Measurements from ENCODE around the gene ANKRD52. TPM values are rescaled to one million over a fixed set of nuclear protein-coding genes. Genes with fewer than 3 reads are reported as not detected.
A peak's percentile ranks its signal among the peaks of the same experiment; 100 is the strongest.
"Not testable (repeated sequence)": the region's sequence is repeated elsewhere in the genome, so short reads cannot be mapped to it uniquely, and the experiment has no call there.

ANKRD52 gene
- total RNA-seq, 1 experiment from 2014 or later = 15.7 TPM

DNA sequence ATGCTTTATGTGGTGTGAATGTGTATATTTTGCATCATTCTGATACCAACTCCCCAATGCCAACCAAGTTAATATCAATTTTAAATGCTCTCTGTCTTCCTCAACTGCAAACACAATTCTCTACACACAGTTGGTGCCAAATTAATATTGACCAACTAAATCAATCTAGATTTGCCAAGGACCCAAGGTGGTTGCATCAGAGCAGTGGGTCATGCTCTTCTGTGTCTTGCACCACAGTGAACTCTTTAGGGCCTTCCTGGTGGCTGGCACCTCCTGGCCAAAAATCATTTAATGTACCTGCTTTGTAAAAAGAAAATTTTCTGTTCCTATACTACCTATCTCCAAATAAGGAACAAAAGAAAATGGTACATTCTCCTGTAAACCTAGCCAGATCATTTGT is 22.7 kb upstream of the ANKRD52 start:
- no peak for DNase-seq (ENCODE audit: low read depth)
- in situ Hi-C loops (cut with HindIII; ENCODE audit: low pct_unique_long_range_greater_than_20kb, low sequenced_read_pairs) = no loop called here

DNA sequence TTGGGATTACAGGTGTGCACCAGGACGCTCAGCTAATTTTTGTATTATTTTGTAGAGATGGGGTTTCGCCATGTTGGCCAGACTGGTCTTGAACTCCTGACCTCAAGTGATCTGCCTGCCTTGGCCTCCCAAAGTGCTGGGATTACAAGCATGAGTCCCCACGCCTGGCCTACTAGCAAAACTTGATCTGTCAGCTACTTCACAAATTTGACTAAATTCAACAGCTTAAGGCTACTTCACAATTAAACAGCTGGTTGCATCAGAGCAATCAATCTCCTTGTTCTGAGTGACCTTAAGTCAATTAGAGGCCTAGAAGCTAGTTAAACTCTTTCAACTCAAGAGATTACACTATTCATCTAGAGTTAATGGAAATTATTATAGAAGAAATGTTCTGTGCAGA is 20.7 kb upstream of the ANKRD52 start:
- in situ Hi-C loops (cut with HindIII; ENCODE audit: low pct_unique_long_range_greater_than_20kb, low sequenced_read_pairs) = no loop called here
- DNase-seq (ENCODE audit: low read depth) = no peak

DNA sequence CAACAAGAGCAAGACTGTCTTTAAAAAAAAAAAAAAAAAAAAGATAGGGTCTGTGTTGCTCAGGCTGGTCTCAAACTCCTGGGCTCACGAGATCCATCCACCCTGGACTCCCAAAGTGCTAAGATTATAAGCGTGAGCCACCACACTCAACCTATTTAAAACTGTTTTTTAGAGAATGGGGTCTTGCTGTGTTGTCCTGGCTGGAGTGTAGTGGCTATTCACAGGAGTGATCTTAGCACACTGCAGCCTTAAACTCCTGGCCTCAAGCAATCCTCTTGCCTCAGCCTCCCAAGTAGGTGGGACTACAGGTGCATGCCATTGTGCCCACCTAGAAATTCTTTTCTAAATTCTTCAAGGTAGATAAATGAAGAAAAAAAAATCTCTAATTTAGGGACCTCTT is 16.1 kb upstream of the ANKRD52 start:
- DNase-seq (ENCODE audit: low read depth) = no peak
- in situ Hi-C loops (cut with HindIII; ENCODE audit: low pct_unique_long_range_greater_than_20kb, low sequenced_read_pairs) = no loop called here

DNA sequence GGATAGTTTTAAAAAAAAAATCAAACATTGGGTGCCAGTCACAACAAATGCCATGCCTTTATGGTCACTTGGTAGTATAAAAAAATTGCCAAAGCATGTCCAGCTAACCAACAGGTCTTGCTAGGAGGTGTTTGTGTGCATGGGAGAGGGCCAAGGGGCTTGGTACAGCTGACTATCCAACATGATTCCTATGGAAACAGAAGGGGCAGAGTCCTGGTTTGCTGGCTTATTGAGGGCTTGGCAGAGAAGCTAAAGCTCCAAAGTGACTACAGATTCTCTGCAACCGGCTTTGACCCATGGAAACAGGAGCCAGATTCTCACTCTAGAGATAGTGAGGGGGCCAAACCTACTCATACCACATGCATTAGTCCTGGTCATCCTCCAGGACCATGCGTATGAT is 14.3 kb upstream of the ANKRD52 start:
- DNase-seq (ENCODE audit: low read depth); in situ Hi-C loops (cut with HindIII; ENCODE audit: low pct_unique_long_range_greater_than_20kb, low sequenced_read_pairs): not testable (repeated sequence)

DNA sequence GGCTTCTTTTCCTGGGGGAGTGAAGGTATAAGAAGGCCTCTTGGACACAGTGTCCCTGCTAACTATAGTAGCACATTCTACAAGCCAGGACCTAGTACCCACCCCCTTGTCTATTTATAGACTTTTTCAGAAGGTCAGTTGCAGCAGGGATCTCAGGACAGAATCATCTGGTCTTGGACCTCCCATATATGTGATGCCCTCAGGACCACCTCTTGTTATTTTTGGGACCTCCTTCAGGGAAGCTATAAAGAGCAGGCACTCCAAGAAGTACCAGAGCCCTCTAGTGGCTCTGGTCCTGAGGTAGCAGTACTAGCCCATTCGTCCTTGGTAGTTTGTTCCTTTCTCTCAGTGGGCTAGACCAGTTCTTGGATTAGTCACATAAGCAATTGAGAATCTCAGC is 12.8 kb upstream of the ANKRD52 start:
- in situ Hi-C loops (cut with HindIII; ENCODE audit: low pct_unique_long_range_greater_than_20kb, low sequenced_read_pairs) = no loop called here
- peak; percentile 43 for DNase-seq (ENCODE audit: low read depth)

DNA sequence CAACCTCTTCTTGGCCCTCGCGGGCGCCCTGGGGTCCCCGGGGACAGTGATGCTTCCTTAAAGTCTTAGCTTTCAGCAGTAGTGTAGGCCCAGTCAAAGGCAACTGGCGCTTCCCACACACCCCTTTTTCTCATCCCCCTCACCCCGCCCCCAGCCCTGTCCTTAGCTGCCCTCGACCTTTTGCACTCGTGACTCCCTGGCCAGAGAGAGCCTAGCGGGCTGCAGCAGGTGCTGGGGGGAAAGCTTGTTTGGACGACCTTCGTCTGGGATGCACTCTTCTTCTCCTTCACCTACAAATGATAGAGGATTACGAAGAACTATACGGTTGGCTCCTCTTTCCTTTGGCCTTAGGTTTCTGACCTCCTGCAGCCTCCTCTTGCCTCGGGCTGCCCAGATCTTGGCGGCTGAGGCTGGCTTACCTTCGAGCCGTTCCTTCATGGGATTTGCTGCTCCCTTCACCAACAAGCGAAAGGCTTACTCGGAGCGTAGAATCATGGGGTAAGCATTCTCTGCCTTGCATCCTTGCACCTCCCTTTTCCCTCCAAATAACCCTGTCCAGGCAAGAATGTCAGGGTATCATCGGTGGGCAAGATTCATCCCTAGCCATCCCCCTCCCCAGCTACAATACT is 9.4 kb upstream of the ANKRD52 start:
- in situ Hi-C loops (cut with HindIII; ENCODE audit: low pct_unique_long_range_greater_than_20kb, low sequenced_read_pairs) = no loop called here
- DNase-seq (ENCODE audit: low read depth) = no peak

DNA sequence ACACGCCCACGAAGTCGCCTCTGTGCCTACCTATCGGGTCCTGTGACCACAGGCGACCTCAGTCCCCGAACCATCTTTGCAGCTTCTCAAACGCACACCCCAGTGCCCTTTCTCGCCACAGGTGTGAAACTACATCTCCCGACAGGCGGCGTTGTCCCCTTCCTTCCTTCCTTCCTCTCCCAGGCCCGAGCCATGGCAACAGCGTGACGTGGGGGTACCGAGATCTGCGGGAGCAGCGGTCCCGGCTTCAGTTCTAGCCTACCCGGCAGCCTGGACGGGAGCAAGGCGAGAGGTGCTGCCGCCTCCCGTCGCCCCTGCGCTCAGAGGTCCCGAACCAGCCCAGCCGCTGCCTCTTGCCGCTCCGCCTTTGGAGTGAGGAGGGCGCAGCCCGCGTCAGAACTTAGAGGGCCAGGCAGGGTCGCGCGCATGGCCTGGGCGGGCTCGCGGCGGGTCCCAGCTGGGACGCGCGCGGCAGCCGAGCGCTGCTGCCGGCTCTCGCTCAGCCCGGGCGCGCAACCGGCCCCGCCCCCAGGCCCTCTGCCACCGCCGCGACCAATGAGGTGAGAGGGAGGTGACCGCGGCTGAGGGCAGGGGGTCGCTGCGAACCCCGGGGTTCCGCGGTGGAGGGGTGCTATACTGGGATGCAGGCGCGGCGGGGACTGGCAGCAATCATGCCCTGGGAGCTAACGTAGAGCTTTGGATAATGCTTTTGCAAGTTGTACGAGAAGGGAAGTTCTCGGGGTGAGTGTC is 8.7 kb upstream of the ANKRD52 start, which contains the start of gene COQ10A:
TSS of gene COQ10A (plus strand) at position 250 of the 750 bp plus-strand sequence. CDS start at position 427, 177 bp downstream.
- in situ Hi-C loops (cut with HindIII; ENCODE audit: low pct_unique_long_range_greater_than_20kb, low sequenced_read_pairs) = no loop called here
- peak; percentile 95 for DNase-seq (ENCODE audit: low read depth)

DNA sequence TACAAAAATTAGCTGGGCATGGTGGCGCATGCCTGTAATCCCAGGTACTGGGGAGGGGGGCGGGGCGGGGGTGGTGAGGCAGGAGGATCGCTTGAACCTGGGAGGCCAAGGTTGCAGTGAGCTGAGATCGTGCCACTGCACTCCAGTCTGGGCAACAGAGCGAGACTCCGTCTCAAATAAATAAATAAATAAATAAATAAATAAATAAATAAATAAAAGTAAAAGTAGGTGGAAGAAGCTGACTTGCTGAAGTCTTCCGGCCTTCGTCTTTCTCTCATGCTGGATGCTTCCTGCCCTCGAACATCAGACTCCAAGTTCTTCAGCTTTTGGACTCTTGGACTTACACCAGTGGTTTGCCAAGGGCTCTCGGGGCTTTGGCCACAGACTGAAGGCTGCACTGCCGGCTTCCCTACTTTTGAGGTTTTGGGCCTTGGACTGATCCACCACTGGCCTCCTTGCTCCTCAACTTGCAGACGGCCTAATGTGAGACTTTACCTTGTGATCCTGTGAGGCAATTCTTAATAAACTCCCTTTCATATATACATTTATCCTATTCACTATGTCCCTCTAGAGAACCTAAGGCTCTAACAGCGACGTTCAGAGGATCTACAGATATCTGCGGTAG is 8.0 kb upstream of the ANKRD52 start:
- not testable (repeated sequence) for DNase-seq (ENCODE audit: low read depth)

DNA sequence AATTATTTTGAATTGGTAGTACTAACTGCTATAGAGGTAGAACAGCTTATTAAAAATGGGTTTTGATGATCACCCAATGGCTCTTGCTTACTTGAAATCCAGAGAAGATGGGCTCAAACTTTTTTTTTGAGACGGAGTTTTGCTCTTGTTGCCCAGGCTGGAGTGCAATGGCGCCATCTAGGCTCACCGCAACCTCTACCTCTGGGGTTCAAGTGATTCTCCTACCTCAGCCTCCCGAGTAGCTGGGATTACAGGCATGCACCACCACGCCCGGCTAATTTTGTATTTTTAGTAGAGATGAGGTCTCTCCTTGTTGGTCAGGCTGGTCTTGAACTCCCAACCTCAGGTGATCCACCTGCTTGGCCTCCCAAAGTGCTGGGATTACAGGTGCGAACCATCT is 4.8 kb upstream of the ANKRD52 start:
- DNase-seq (ENCODE audit: low read depth) = not testable (repeated sequence)

More for the DNA sequence above, 8.0 kb upstream of the ANKRD52 start:
- in situ Hi-C loops (cut with HindIII; ENCODE audit: low pct_unique_long_range_greater_than_20kb, low sequenced_read_pairs) = not testable (repeated sequence)

DNA sequence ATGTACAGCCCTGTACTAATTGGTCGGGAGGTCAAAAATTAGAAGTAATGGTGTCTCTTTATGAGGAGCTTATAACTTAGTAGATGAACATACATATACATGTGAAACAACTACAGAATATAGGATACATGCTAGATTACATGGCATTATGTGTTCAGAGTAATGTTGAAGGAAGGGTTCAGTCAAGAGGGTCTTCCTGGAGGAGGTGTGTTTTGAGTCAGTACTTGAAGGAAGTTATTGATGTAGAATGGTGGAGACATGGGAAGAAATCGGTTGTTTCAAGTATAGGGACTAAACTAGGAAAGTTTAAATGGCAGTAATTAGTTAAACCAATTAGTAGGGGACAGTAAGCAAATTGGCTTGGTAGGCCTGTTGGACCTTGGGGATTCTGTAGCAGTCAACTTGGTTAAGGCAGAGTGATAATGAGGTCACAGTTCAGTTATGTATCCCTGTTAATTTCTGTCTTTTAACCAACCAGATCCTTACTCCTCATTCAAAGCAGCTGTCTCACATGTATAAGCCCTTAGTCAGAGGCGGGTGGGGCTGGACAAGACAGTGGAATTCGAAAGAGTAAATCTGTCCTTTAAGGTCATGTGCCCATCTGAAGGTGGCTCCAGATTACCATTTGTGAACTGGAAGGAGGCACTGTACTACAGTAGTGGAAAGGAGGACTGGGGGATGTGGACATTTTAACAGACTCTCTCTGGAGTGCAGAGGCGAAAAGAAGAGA is 3.5 kb upstream of the ANKRD52 start:
- peak; percentile 94 for DNase-seq (ENCODE audit: low read depth)
- in situ Hi-C loops (cut with HindIII; ENCODE audit: low pct_unique_long_range_greater_than_20kb, low sequenced_read_pairs) = no loop called here

More for the DNA sequence above, 4.8 kb upstream of the ANKRD52 start:
- in situ Hi-C loops (cut with HindIII; ENCODE audit: low pct_unique_long_range_greater_than_20kb, low sequenced_read_pairs) = not testable (repeated sequence)

DNA sequence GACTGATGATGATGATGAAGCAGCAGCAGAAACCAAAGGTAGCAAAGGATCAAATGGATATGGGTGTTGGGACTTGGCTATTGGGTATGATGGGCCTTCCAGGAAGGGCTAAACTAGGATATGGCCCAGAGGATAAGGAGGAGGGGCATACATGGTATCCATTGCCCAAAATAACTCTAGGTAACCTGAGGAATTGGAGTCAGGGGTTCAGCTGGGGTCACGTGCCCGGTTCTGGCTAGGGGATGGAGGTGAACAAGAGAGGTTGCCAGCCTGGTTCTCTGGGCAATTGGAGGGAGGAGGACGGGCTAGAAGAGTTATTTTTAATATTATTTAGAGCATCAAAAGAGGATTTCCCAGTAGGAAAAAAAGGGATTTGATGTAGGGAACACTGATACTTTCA is 2.7 kb upstream of the ANKRD52 start:
- in situ Hi-C loops (cut with HindIII; ENCODE audit: low pct_unique_long_range_greater_than_20kb, low sequenced_read_pairs) = no loop called here
- no peak for DNase-seq (ENCODE audit: low read depth)

DNA sequence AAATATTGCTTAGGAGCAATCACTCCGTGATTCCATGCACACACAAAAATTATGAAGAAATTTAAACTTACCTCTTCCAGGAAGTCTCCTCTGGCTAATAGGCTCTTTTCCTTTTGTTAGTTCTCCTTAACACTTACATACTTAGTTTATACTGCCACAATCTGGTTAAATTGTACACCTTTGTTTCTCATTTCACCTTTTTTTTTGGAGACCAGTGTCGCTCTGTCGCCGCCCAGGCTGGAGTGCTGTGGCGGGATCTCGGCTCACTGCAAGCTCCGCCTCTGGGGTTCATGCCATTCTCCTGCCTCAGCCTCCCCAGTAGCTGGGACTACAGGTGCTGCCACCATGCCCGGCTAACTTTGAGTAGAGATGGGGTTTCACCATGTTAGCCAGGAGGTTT is 2.2 kb upstream of the ANKRD52 start:
- in situ Hi-C loops (cut with HindIII; ENCODE audit: low pct_unique_long_range_greater_than_20kb, low sequenced_read_pairs) = no loop called here
- DNase-seq (ENCODE audit: low read depth) = no peak

DNA sequence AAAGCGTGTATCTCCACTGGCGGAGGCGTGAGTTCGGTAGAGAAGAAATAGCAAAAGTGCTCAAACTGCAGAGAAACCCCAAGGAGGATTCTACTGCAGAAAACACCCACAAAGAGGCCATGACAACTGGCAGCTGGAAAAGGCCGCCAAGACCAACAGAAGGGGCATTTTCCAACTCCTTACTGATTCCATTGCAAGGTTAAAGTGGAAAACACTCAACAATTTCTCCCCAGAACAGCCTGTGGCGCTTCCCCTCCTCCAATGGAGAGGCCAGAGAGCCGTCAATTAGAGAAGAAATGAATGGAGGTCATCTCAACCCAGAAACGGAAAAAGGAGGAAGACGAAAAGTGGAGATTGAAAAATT is 618 bp upstream of the ANKRD52 start:
- in situ Hi-C loops (cut with HindIII; ENCODE audit: low pct_unique_long_range_greater_than_20kb, low sequenced_read_pairs) = no loop called here
- DNase-seq (ENCODE audit: low read depth) = no peak

DNA sequence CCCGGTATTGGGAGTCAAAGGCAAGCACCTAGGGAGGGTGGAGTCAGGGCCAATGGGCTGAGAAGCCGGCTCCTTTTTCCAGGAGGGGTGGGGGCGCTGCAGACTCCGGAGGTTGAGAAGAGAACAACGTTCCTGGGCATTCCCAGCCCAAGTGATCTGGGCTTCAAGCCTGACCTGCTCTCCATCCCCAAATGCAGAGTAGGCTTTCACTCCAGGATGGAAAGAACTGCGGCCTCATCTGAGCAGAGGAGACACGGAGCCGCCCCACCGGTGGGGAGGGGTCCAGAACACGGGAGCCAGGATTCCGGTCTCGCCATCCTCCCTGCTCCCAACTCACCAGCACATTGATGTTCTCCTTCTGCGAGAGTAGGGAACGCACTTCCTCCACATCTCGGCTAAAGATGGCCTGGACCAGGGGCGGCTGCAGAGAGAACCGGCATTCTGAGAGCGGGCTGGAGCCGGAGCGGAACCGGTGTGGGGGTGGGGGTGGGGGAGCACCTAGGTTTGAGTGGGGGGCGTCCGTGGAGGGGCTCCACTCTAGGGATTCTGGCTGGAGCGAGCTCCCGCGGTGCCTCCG is 605 bp downstream of the ANKRD52 start:
- in situ Hi-C loops (cut with HindIII; ENCODE audit: low pct_unique_long_range_greater_than_20kb, low sequenced_read_pairs) = no loop called here
- peak; percentile 60 for DNase-seq (ENCODE audit: low read depth)

DNA sequence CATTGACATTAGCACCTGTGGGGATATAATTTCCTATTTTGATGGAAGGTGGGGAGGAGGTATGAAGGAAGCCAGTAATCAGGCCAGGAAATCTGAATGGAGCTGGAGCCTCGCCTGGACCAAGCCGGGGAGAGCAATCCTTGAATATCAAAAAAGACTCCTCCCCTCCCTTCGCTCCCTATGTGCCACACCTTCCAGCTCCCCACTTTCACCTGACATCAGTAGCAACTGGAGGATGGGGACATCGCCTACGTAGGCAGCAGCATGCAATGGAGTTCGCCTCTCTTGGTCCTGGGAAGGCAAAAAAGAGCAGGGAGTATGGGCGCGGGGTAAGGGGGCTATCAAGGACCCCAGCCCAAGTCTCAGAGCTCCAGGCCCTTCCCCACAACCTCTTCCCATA is 1.1 kb downstream of the ANKRD52 start:
- no peak for DNase-seq (ENCODE audit: low read depth)
- in situ Hi-C loops (cut with HindIII; ENCODE audit: low pct_unique_long_range_greater_than_20kb, low sequenced_read_pairs) = no loop called here

DNA sequence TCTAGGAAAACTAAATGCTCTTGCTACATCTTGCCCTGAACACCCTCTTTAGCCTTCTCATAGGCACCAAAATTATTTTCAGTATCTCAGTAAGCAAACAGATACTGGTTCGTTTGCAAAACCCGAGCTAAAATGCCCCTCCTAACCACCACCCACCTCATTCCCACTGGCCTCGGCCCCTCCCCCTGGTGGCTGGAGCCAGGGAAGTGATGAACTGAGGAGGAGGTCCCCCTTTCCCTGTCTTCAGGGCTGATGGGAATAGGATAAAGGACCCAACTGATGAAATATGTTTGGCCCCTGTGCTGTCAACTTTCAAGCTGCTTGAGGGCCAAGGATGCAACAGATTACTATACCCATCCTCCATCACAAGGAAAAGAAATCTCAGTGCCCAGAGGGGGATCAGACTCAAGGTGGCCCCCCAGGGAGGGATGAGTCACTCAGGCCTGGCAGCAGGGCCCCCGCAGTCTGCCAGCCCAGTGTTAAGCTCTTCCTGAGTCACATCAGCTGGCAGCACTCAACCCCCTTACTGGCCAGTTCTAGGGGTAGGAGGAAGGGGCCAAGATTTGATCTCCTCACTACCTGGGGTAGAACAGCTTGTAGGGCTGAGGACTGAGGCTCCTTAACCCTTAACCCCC is 1.7 kb downstream of the ANKRD52 start:
- in situ Hi-C loops (cut with HindIII; ENCODE audit: low pct_unique_long_range_greater_than_20kb, low sequenced_read_pairs) = no loop called here
- no peak for DNase-seq (ENCODE audit: low read depth)

DNA sequence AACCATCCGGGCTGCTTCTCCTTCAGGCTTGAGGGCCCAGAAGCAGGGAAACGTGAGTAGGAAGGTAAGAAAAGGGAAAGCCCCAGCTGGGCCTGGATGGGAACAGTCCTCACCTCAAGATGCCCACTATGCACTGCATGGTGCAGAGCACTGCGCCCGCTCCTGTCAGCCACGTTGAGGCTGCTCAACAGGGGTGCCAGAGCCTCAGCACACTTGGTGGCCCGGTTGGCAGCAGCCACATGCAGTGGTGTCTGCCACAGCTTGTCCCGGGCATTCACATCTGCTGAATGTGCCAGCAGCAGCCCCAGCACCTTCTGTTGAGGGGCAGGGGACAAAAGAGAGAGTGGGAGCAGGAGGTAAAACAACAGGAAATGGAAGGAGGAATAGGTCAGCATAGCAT is 2.5 kb downstream of the ANKRD52 start:
- no peak for DNase-seq (ENCODE audit: low read depth)
- in situ Hi-C loops (cut with HindIII; ENCODE audit: low pct_unique_long_range_greater_than_20kb, low sequenced_read_pairs) = no loop called here

DNA sequence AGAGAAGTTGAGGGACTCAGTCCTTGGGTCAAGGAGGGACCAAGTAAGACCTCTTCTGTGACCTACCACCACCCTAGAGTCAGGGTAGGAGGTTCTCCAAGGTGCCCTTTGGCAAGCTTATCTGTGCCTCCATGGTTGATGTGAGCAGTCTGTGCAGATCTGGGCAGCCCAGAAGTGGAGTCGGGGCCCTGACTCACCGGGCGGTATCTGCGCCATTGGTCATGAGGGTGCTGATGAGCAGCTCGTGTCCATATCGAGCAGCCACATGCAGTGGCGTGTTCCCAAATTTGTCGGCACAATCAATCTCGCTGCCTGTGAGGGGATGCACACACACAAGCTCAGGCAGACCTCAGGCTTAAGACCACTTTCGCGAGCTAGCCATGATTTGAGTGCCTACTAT is 5.1 kb downstream of the ANKRD52 start:
- DNase-seq (ENCODE audit: low read depth) = no peak
- in situ Hi-C loops (cut with HindIII; ENCODE audit: low pct_unique_long_range_greater_than_20kb, low sequenced_read_pairs) = no loop called here

Data from Caki2 (cell line).